ENCODE results near the gene PTK6.
A peak's percentile ranks its signal among the peaks of the same experiment; 100 is the strongest.

The PTK6 gene

GRCh38 chr20:63556873-63557478, 19.8 kb upstream of the PTK6 start:
- no peak for TF ChIP-seq CTCF (IDR thresholded peaks at IDR 0.05; ENCODE audit: control extremely low read depth, extremely low read depth, low read depth, missing control alignments)
- POLR2A ChIA-PET = interaction anchor here (0.6 kb wide), 1 partner anchor 17 kb away, joined by 3 read pairs; the partner anchor contains the start of gene HELZ2
- no peak for DNase-seq (ENCODE audit: extremely low spot score)
- CTCF ChIA-PET = interaction anchor here (1.0 kb wide), 1 partner anchor 417 kb away, joined by 4 read pairs; no protein-coding TSS in a partner anchor

- CTCF ChIA-PET = interaction anchor here (0.8 to 1.8 kb wide), 4 partner anchors 16 to 309 kb away, joined by 3 to 5 read pairs (median 4); partner anchors contain the start of gene PTK6
- TF ChIP-seq CTCF (IDR thresholded peaks at IDR 0.05; ENCODE audit: control extremely low read depth, extremely low read depth, low read depth, missing control alignments) = no peak
- POLR2A ChIA-PET = interaction anchor here (1.2 kb wide), 1 partner anchor 9 kb away, joined by 3 read pairs; no protein-coding TSS in a partner anchor
- no peak for DNase-seq (ENCODE audit: extremely low spot score)
These were observed 18.6 kb upstream of the PTK6 start for GRCh38 chr20:63555661-63556381.

- CTCF ChIA-PET = interaction anchor here (0.8 to 1.8 kb wide), 5 partner anchors 12 to 87 kb away, joined by 3 to 5 read pairs (median 4); partner anchors contain the start of gene PTK6
- TF ChIP-seq CTCF (IDR thresholded peaks at IDR 0.05; ENCODE audit: control extremely low read depth, extremely low read depth, low read depth, missing control alignments) = no peak
- POLR2A ChIA-PET = interaction anchor here (1.2 kb wide), 1 partner anchor 11 kb away, joined by 3 read pairs; no protein-coding TSS in a partner anchor
- no peak for DNase-seq (ENCODE audit: extremely low spot score)
These were observed 17.4 kb upstream of the PTK6 start for GRCh38 chr20:63554361-63555278.

- DNase-seq (ENCODE audit: extremely low spot score) = peak; percentile 59
- no peak for TF ChIP-seq CTCF (IDR thresholded peaks at IDR 0.05; ENCODE audit: control extremely low read depth, extremely low read depth, low read depth, missing control alignments)
- ChIA-PET POLR2A (no interaction called here), CTCF (interaction anchor here (1.3 to 1.5 kb wide), 2 partner anchors 12 to 17 kb away, joined by 4 read pairs; partner anchors contain the start of gene PTK6)
These were observed 16.7 kb upstream of the PTK6 start, which contains the start of gene FNDC11 for GRCh38 chr20:63553933-63554290. TSS of gene FNDC11 (plus strand) at chr20:63554159. CDS start at chr20:63555664, 1,505 bp downstream.

GRCh38 chr20:63553251-63553932, 16.2 kb upstream of the PTK6 start:
- ChIA-PET CTCF (interaction anchor here (2.4 kb wide), 1 partner anchor 15 kb away, joined by 22 read pairs; the partner anchor contains the start of gene PTK6), POLR2A (interaction anchor here (0.8 kb wide), 1 partner anchor 12 kb away, joined by 3 read pairs; no protein-coding TSS in a partner anchor)
- TF ChIP-seq CTCF (IDR thresholded peaks at IDR 0.05; ENCODE audit: control extremely low read depth, extremely low read depth, low read depth, missing control alignments) = no peak
- DNase-seq (ENCODE audit: extremely low spot score) = peak; percentile 87

Measured in GM10248 (cell line).